ENCODE measurements around the gene RIMS1.

DNA sequence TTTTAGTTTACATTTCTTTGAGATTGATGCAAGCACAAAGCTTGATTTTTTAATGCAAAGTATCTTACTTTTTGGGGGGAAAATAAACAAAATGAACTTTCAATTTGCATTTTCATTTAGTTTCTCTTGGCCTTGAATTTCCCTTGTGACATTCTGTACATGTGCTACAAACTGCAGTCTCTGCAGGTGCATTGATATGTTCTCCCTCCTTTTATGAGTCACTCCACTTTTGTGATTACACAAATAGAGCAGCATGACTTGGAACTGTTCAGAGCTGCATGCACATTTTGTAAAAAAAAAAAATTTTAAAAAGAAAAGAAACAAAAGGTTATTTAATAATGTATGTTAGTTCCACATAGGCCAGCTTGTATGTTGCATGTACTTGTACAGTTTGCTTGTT lies 515.5 kb downstream of the RIMS1 start:
- no peak for TF ChIP-seq RARB (CRISPR knock-in tag; IDR thresholded peaks at IDR 0.05)
- no peak for TF ChIP-seq TCF4 (CRISPR knock-in tag; IDR thresholded peaks at IDR 0.05; ENCODE audit: borderline replicate concordance)
